ENCODE results near the gene ASB8.

DNA sequence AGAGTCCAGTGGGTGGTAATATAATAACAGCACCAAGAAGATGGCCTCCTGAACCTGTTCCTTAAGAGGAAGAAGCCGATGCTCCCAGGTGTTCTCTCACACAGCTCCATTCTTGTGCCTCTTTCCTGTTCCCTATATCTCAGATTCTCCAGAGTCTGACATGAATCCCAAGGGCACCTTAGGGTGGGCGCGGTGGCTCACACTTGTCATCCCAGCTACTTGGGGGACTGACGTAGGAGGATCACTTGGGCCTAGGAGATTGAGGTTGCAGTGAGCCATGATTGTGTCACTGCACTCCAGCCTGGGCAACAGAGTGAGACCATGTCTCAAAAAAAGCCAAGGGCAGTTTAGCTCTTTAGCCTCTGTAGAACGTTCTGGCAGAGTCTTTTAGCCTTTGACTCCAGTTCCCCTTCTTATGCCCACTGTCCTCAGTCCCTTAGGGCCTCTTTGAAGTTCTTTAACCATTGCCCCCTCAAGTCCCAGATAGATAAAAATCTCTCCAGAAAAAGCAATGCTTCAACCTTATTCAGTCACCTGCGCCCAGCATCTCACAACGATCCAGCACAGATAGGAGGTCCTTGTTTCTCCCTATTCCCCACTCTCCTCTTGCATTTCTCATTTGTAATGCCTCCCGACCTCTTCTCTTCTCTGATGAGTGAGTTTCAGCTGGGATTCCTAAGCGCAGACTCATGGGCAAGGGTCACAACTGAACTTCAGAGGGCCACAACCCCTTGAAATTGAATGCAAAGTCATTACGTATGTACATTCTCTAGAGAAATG, 30.8 kb upstream of the ASB8 start:
- TF ChIP-seq EZH2 (IDR thresholded peaks at IDR 0.05; ENCODE audit: insufficient read depth, poor library complexity, severe bottlenecking): no peak
- no peak for TF ChIP-seq EZH2phosphoT487 (IDR thresholded peaks at IDR 0.05; ENCODE audit: insufficient read depth, low read depth)
